Activated naive CD4-positive, alpha-beta T cell treated with anti-CD3 and anti-CD28 coated beads for 36 hours (primary cell): ENCODE measurements around the gene PARP2. TPM values are rescaled to one million over a fixed set of nuclear protein-coding genes. Genes with fewer than 3 reads are reported as not detected.

Experiments used
- CTCF ChIA-PET: fragments of 350-600 bp; sonication (Branson Sonifier 250); formaldehyde crosslinking; loops from one replicate; lab custom pipeline; 2021; ENCODE audit warnings: antibody characterized with exemption; lab: Charles Lee
- DNase-seq: peaks from one replicate; pipeline ENCODE4 v3.0.0-alpha.2; 2020
- H3K27ac Mint-ChIP-seq: one replicate; pipeline ENCODE4 v1.8.0; 2021; ENCODE audit warnings: mild to moderate bottlenecking, mixed read lengths
- H3K27me3 Mint-ChIP-seq: one replicate; pipeline ENCODE4 v1.8.0; 2021; ENCODE audit warnings: low read depth, mixed read lengths
- H3K36me3 Mint-ChIP-seq: one replicate; pipeline ENCODE4 v1.8.0; 2021; ENCODE audit warnings: low read depth, mixed read lengths
- H3K4me1 Mint-ChIP-seq: one replicate; pipeline ENCODE4 v1.8.0; 2021; ENCODE audit warnings: low read depth, mixed read lengths
- H3K4me3 Mint-ChIP-seq: one replicate; pipeline ENCODE4 v1.8.0; 2021; ENCODE audit warnings: mild to moderate bottlenecking, moderate library complexity, mixed read lengths
- H3K9me3 Mint-ChIP-seq: one replicate; pipeline ENCODE4 v1.8.0; 2021; ENCODE audit warnings: mixed read lengths
- intact Hi-C: fragments of 100-400 bp; cut with micrococcal nuclease; formaldehyde crosslinking; loops from one replicate; pipeline ENCODE4 v1.15.1; 2023
- total RNA-seq, 2 experiments: library from RNA; stranded (reverse); gene quantifications; one replicate each; pipeline ENCODE4 v1.2.3, GENCODE V29; 2021

PARP2 gene
- total RNA-seq, 2 experiments from 2014 or later: 62.5 to 63.5 TPM

DNA sequence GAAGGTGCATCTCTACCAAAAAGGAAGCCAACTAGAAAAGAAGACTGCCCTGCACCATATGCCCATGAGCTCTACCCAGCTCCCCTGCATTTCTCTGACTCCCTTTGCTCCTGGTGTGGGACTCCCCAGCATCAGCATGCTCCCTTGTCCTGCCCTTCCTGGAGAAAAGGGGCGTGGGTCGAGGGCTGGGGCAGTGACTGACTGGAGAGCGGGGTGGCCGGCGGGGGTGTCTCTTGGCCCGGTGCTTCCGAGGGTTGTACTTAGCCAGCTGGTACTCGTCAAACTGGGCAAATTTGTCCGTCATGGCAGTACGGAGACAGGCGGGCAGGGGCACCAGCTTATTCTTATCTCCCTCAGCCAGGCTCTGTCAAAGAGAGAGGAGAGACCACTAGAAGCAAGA is 60.1 kb downstream of the PARP2 start:
- intact Hi-C loops: no loop called here
- peaks cover 35% of the 10 kb centered on the region for H3K4me1 Mint-ChIP-seq
- H3K27me3 Mint-ChIP-seq: no peaks in the 10 kb centered on the region
- peaks cover 56% of the 10 kb centered on the region for H3K36me3 Mint-ChIP-seq
- no peak overlapping the region for H3K4me3 Mint-ChIP-seq
- CTCF ChIA-PET: interaction anchor here (1.2 kb wide), 1 partner anchor 50 kb away, joined by 3 read pairs; no protein-coding TSS in a partner anchor
- no peak for DNase-seq
- no peaks in the 10 kb centered on the region for H3K9me3 Mint-ChIP-seq
- H3K27ac Mint-ChIP-seq: no peak overlapping the region

Other genes with a start within 250 kb of the PARP2 start
- gene OR4K17, start 232.9 kb upstream of the PARP2 start, total RNA-seq: not detected
- gene OR4N5, start 204.8 kb upstream of the PARP2 start, total RNA-seq: not detected
- not detected for gene OR11G2, start 152.7 kb upstream of the PARP2 start, total RNA-seq
- gene OR11H6, start 119.9 kb upstream of the PARP2 start, total RNA-seq: not detected
- gene OR11H7, start 114.7 kb upstream of the PARP2 start, total RNA-seq: not detected
- not detected for gene OR11H4, start 104.3 kb upstream of the PARP2 start, total RNA-seq
- 10 to 100 TPM; 15.2 to 18.5 TPM for gene TTC5, start 37.7 kb upstream of the PARP2 start, total RNA-seq
- gene CCNB1IP1, start 10.4 kb upstream of the PARP2 start, total RNA-seq: 10 to 100 TPM; 93.4 to 98.6 TPM
- 10 to 100 TPM; 34.3 to 37.0 TPM for gene TEP1, start 69.9 kb downstream of the PARP2 start, total RNA-seq
- gene KLHL33, start 92.5 kb downstream of the PARP2 start, total RNA-seq: under 1 TPM; 0.07 to 0.10 TPM
- gene OSGEP, start 111.2 kb downstream of the PARP2 start, total RNA-seq: 10 to 100 TPM; 35.7 to 36.8 TPM
- 100 to 1,000 TPM; 187 to 190 TPM for gene APEX1, start 111.6 kb downstream of the PARP2 start, total RNA-seq
- gene PIP4P1, start 117.8 kb downstream of the PARP2 start, total RNA-seq: 10 to 100 TPM; 31.6 to 32.3 TPM
- 100 to 1,000 TPM; 187 to 191 TPM for gene PNP, start 125.8 kb downstream of the PARP2 start, total RNA-seq
- under 1 TPM; 0.48 to 0.52 TPM for gene RNASE10, start 161.9 kb downstream of the PARP2 start, total RNA-seq
- not detected for gene RNASE9, start 217.4 kb downstream of the PARP2 start, total RNA-seq
- not detected for gene RNASE11, start 244.4 kb downstream of the PARP2 start, total RNA-seq
- gene RNASE12, start 247.7 kb downstream of the PARP2 start, total RNA-seq: not detected